GM10266 (cell line): Measurements from ENCODE around the gene TMEM87B.
A peak's percentile ranks its signal among the peaks of the same experiment; 100 is the strongest.
"Not testable (repeated sequence)": the region's sequence is repeated elsewhere in the genome, so short reads cannot be mapped to it uniquely, and the experiment has no call there.

Source experiments
- DNase-seq: peaks from one replicate; pipeline ENCODE4 v3.0.0; 2012; ENCODE audit errors: extremely low spot score
- CTCF ChIP-seq: IDR thresholded peaks from 2 replicates; pipeline ENCODE4 v1.5.1; 2012; ENCODE audit warnings: mild to moderate bottlenecking, low read depth; ENCODE audit not compliant: control insufficient read depth, insufficient read depth; ENCODE audit errors: missing control alignments

Gene TMEM87B

GRCh38 chr2:112096098-112096497, 41.0 kb downstream of the TMEM87B start:
- no peak for TF ChIP-seq CTCF
- DNase-seq = no peak

GRCh38 chr2:112108178-112108832, 53.2 kb downstream of the TMEM87B start:
- no peak for TF ChIP-seq CTCF
- no peak for DNase-seq

- no peak for TF ChIP-seq CTCF
Measured at GRCh38 chr2:112109278-112109677, 54.2 kb downstream of the TMEM87B start.

GRCh38 chr2:112110966-112111365, 55.9 kb downstream of the TMEM87B start:
- no peak for DNase-seq
- TF ChIP-seq CTCF = no peak

More at GRCh38 chr2:112109278-112109677, 54.2 kb downstream of the TMEM87B start:
- DNase-seq = no peak

GRCh38 chr2:112113354-112113753, 58.3 kb downstream of the TMEM87B start:
- DNase-seq = not testable (repeated sequence)

- TF ChIP-seq CTCF = no peak
- DNase-seq = no peak
Measured at GRCh38 chr2:112118148-112118547, 63.1 kb downstream of the TMEM87B start.

- no peak for DNase-seq
- peak; percentile 47 for TF ChIP-seq CTCF
Measured at GRCh38 chr2:112121682-112122254, 66.7 kb downstream of the TMEM87B start.
